Memory B cell (primary cell): ENCODE data around the gene MAML3.
"Not testable (repeated sequence)": the region's sequence is repeated elsewhere in the genome, so short reads cannot be mapped to it uniquely, and the experiment has no call there.

Experiments used
- ATAC-seq: fragments of 150-1000 bp; cut with Tn5 transposase; 2 replicates; pipeline ENCODE4 v1.10.0; 2021; ENCODE audit warnings: low read depth, mild to moderate bottlenecking, moderate library complexity
- DNase-seq, 2 donors: peaks; one replicate each; pipeline ENCODE4 v3.0.0; 2022; ENCODE audit warnings: low spot score in 2 of 2
- H3K27ac Mint-ChIP-seq: one replicate; pipeline ENCODE4 v1.8.0; 2022; ENCODE audit warnings: mild to moderate bottlenecking, moderate library complexity, mixed read lengths
- H3K27me3 Mint-ChIP-seq: one replicate; pipeline ENCODE4 v1.8.0; 2022; ENCODE audit warnings: mixed read lengths
- H3K36me3 Mint-ChIP-seq: one replicate; pipeline ENCODE4 v1.8.0; 2022; ENCODE audit warnings: mild to moderate bottlenecking, mixed read lengths
- H3K4me1 Mint-ChIP-seq: one replicate; pipeline ENCODE4 v1.8.0; 2022; ENCODE audit warnings: mixed read lengths
- H3K4me3 Mint-ChIP-seq: one replicate; pipeline ENCODE4 v1.8.0; 2022; ENCODE audit warnings: mild to moderate bottlenecking, moderate library complexity, mixed read lengths
- H3K9me3 Mint-ChIP-seq: one replicate; pipeline ENCODE4 v1.8.0; 2022; ENCODE audit warnings: mixed read lengths

The MAML3 gene

GRCh38 chr4:139698167-139698925, 455.6 kb downstream of the MAML3 start:
- not testable (repeated sequence) for H3K4me1 Mint-ChIP-seq, H3K9me3 Mint-ChIP-seq, DNase-seq, H3K27ac Mint-ChIP-seq, H3K27me3 Mint-ChIP-seq, H3K36me3 Mint-ChIP-seq, H3K4me3 Mint-ChIP-seq
- peak; percentile 45 for ATAC-seq

DNA sequence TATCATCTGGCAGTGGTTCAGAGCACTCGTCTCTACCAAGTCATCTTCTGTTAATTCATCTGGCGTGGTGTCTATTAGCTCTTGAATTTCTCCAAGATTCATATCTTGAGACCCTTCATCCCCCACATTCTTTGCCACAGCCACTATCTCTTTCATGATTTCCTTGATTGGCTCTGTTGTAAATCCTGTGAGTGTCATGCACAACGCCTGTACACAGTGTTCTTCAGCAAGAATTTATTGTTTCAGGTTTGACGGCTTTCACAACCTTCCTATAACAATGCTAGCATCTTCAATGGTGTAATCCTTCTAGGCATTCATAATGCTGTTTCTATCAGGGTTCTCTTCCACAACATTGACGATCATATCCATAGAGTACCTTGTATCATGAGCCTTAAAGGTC, 457.5 kb downstream of the MAML3 start:
- H3K36me3 Mint-ChIP-seq = peaks cover 1% of the 10 kb centered on the region
- ATAC-seq (no peak), DNase-seq (no peak)
- H3K4me1 Mint-ChIP-seq = no peaks in the 10 kb centered on the region
- H3K4me3 Mint-ChIP-seq = no peak overlapping the region
- no peak overlapping the region for H3K27ac Mint-ChIP-seq
- H3K9me3 Mint-ChIP-seq = peaks cover 4% of the 10 kb centered on the region
- H3K27me3 Mint-ChIP-seq = no peaks in the 10 kb centered on the region

DNA sequence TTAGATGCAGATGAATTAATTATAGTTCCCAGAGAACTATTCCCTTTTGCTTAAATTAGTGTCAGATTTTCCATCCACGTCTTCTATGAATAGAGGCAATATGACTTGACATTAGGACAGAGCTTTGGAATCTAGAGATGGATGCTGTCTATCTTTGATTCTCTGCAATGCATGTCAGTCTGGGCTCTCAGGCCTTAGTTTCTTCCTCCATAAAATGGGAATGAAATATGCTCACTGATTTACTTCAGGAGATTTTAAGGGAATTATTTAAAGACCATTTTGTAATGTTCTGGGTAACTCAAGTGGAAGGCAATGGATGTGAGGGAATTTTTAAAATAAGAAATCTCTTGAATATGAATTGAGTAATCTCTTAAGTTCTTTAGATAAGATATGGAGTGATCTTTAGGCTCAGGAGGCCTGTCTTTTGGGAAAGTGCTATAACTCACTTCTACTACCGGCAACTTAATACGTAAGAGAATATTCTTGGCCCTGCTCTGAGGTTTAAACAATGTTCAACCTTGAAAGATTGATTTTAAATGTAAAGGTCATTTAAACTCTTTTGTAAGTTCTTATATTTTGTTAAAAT, 459.4 kb downstream of the MAML3 start:
- Mint-ChIP-seq H3K9me3 (peaks cover 4% of the 10 kb centered on the region), H3K36me3 (peaks cover 1% of the 10 kb centered on the region), H3K4me3 (no peak overlapping the region), H3K27me3 (peaks cover 1% of the 10 kb centered on the region), H3K4me1 (no peaks in the 10 kb centered on the region), H3K27ac (no peak overlapping the region)
- no peak for ATAC-seq
- DNase-seq = no peak

DNA sequence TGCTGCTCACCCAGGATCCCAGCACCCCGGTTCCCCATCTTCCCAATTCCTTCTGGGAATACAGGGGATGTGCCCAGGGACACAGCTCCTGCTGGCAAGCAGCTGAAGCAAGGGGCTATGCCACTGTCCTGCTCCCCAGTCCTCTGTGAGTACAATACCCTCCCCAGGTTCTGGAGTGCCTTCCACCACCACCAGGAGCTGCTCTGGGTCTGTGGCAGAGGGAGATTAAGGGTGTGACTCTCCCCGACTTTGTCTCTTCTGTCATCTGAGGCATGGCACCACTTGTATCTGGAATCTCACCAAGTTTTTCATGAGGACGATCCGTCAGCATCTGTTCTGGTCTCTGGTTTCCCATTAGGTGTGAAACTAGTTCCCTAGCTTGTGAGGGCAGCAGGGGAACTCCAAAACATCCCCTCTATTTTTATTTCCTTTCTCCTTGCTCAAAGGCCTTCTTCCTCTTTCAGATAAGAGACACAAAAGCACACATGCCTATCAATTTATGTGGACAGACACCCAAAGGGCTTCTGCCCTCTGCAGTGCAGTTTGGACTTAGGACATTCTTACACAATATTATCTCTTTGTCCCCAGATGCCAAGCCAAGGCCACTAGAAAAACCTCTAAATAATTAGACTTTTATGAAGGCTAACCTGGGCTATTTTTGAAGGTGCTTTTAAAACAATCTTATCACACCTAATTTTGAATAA, 461.5 kb downstream of the MAML3 start:
- Mint-ChIP-seq H3K9me3 (peaks cover 2% of the 10 kb centered on the region), H3K36me3 (no peaks in the 10 kb centered on the region), H3K4me1 (no peaks in the 10 kb centered on the region), H3K27ac (no peak overlapping the region), H3K4me3 (no peak overlapping the region), H3K27me3 (peaks cover 1% of the 10 kb centered on the region)
- ATAC-seq = no peak
- no peak for DNase-seq

DNA sequence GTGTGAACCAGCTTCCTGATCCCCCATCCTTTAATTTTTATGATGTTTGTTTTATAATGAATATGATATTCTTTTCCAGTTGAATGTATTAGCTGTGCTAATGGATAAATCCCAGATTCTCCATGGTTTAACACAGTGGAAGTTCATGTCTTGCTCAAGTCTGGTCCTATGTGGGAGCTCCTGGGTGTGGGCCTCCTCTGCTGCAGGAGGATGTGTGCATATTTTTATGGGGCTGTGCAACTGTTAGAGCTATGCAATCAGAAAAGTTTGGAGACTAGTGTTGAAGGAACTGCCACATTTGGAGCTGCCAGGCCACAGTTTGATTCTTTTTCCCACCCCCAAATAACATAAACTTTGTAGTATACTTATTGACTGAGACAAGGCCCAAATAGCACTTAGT, 463.6 kb downstream of the MAML3 start:
- Mint-ChIP-seq H3K9me3 (no peaks in the 10 kb centered on the region), H3K4me3 (no peak overlapping the region), H3K27ac (no peak overlapping the region), H3K27me3 (peaks cover 3% of the 10 kb centered on the region), H3K4me1 (no peaks in the 10 kb centered on the region), H3K36me3 (no peaks in the 10 kb centered on the region)
- no peak for DNase-seq
- no peak for ATAC-seq

DNA sequence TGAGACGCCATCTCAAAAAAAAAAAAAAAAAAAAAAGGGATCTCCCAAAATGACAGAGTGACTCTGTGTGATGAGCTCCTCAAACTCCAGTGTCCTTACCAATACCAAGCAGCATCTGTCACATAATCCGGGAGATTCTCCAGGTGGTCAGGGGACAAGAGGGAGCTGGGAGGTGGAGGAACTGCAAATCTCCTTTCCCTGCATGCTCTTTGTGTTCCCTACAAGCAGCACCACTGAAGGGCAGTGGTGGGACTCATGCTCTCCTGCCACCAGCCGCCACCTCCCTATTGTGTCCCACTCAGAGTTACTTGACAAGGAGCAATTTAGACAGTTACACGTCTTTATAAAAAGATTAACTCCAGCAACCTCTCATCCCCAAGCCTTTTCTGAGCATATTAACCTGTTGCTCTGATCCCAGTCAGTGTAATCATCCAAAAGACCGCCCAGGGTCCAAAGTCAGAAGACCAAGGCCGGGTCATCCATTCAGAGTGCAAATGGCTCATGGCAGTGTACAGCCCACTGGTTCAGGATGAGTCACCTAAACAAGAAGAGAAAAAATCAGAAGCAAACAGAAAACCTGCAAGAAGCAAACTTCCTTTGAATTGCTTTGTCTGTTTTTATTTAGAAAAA, 464.8 kb downstream of the MAML3 start:
- Mint-ChIP-seq H3K9me3 (no peaks in the 10 kb centered on the region), H3K4me1 (no peaks in the 10 kb centered on the region), H3K4me3 (no peak overlapping the region), H3K27ac (no peak overlapping the region), H3K36me3 (no peaks in the 10 kb centered on the region), H3K27me3 (peaks cover 5% of the 10 kb centered on the region)
- ATAC-seq (no peak), DNase-seq (no peak)

- Mint-ChIP-seq H3K27me3 (peaks cover 6% of the 10 kb centered on the region), H3K27ac (no peak overlapping the region), H3K4me1 (no peaks in the 10 kb centered on the region), H3K36me3 (no peaks in the 10 kb centered on the region), H3K9me3 (no peaks in the 10 kb centered on the region), H3K4me3 (no peak overlapping the region)
- no peak for DNase-seq
- no peak for ATAC-seq
These were observed 467.0 kb downstream of the MAML3 start for GRCh38 chr4:139686988-139687387.

DNA sequence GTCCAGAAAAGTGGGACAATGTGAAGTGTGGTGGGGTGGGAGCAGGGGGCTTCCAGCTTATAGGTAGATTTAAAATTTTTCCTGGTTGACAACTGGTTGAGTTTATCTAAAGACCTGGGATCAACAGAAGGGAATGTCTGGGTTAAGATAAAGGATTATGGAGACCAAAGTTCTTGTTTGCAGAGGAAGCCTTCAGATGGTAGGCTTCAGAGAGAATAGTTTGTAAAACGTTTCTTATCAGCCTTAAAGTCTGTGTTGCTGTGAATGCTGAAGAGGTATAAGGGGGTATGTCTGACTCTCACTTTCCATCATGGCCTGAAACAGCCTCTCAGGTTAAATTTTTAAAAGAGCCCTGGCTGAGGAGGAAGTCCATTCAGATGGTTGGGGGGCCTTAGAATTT, 467.9 kb downstream of the MAML3 start:
- H3K4me1 Mint-ChIP-seq = no peaks in the 10 kb centered on the region
- peaks cover 5% of the 10 kb centered on the region for H3K27me3 Mint-ChIP-seq

GRCh38 chr4:139685180-139685579, 468.8 kb downstream of the MAML3 start:
- ATAC-seq = no peak
- no peaks in the 10 kb centered on the region for H3K9me3 Mint-ChIP-seq
- H3K27me3 Mint-ChIP-seq = peaks cover 5% of the 10 kb centered on the region
- H3K4me1 Mint-ChIP-seq = no peaks in the 10 kb centered on the region
- DNase-seq = no peak
- H3K27ac Mint-ChIP-seq = no peak overlapping the region
- no peak overlapping the region for H3K4me3 Mint-ChIP-seq
- no peaks in the 10 kb centered on the region for H3K36me3 Mint-ChIP-seq

More for the DNA sequence above, 467.9 kb downstream of the MAML3 start:
- Mint-ChIP-seq H3K36me3 (no peaks in the 10 kb centered on the region), H3K27ac (no peak overlapping the region), H3K4me3 (no peak overlapping the region), H3K9me3 (no peaks in the 10 kb centered on the region)
- ATAC-seq (no peak), DNase-seq (no peak)

DNA sequence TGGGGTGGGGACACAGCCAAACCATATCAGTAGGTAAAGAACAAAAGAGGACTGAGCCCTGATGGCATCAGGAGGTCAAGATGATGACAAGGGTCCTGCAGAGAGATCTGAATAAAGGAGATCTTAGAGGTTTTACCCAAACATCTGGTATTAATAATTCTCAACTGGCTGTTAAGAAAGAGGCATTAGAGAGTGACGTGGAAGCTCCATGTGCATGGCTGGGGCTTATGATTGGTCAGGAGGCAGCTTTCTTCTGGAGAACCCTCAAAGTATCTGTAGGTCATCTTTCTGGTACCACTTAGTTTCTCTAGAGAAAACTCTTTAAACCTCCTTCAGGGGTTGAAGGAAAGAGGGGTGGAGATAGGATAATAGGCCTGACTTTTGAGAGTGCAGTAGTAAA, 469.6 kb downstream of the MAML3 start:
- no peak overlapping the region for H3K4me3 Mint-ChIP-seq
- DNase-seq = no peak
- no peak overlapping the region for H3K27ac Mint-ChIP-seq
- no peaks in the 10 kb centered on the region for H3K36me3 Mint-ChIP-seq
- H3K27me3 Mint-ChIP-seq = peaks cover 5% of the 10 kb centered on the region
- H3K4me1 Mint-ChIP-seq = no peaks in the 10 kb centered on the region
- H3K9me3 Mint-ChIP-seq = no peaks in the 10 kb centered on the region
- ATAC-seq = no peak

- Mint-ChIP-seq H3K4me1 (no peaks in the 10 kb centered on the region), H3K27ac (no peak overlapping the region), H3K4me3 (no peak overlapping the region), H3K36me3 (no peaks in the 10 kb centered on the region), H3K27me3 (peaks cover 5% of the 10 kb centered on the region), H3K9me3 (peaks cover 1% of the 10 kb centered on the region)
- no peak for ATAC-seq
- no peak for DNase-seq
These were observed 471.2 kb downstream of the MAML3 start for GRCh38 chr4:139682741-139683151.

GRCh38 chr4:139682309-139682708, 471.7 kb downstream of the MAML3 start:
- Mint-ChIP-seq H3K27me3 (peaks cover 5% of the 10 kb centered on the region), H3K36me3 (no peaks in the 10 kb centered on the region), H3K4me1 (no peaks in the 10 kb centered on the region), H3K27ac (no peak overlapping the region), H3K4me3 (no peak overlapping the region), H3K9me3 (peaks cover 1% of the 10 kb centered on the region)
- DNase-seq (no peak), ATAC-seq (no peak)

DNA sequence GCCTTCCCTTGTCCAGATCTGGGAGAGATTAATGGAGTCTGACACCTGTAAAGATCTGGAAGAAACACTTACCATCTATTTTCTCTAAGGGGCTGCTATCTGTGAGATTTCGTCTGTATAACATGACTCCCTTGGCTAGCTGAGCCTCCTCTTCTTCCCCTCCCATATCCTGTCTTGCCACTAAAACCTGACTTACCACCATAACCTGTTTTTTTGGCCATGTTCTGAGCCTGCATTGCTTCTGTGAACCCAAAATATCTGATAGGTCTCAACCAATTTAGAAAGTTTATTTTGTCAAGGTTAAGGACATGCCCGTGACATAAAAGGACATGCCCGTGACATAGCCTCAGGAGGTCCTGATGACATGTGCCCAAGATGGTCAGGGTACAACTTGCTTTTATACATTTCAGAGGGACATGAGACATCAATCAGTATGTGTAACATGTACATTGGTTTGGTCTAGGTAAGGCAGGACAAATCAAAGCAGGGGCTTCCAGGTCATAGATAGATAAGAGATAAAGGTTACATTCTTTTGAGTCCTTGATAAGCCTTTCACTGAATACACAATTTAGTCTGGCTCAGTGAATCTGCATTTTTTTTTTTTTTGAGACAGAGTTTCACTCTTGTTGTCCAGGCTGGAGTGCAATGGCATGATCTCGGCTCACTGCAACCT, 476.9 kb downstream of the MAML3 start:
- Mint-ChIP-seq H3K9me3 (peaks cover 1% of the 10 kb centered on the region), H3K4me3 (no peak overlapping the region), H3K4me1 (peaks cover 8% of the 10 kb centered on the region), H3K27ac (no peak overlapping the region), H3K27me3 (no peaks in the 10 kb centered on the region), H3K36me3 (no peaks in the 10 kb centered on the region)
- ATAC-seq = no peak
- no peak for DNase-seq

GRCh38 chr4:139676365-139676764, 477.6 kb downstream of the MAML3 start:
- H3K36me3 Mint-ChIP-seq = no peaks in the 10 kb centered on the region
- ATAC-seq (no peak), DNase-seq (no peak)
- H3K4me1 Mint-ChIP-seq = peaks cover 8% of the 10 kb centered on the region
- no peak overlapping the region for H3K27ac Mint-ChIP-seq
- H3K27me3 Mint-ChIP-seq = no peaks in the 10 kb centered on the region
- peaks cover 1% of the 10 kb centered on the region for H3K9me3 Mint-ChIP-seq
- H3K4me3 Mint-ChIP-seq = no peak overlapping the region
